ENCODE measurements around the gene DYNLT4. TPM values are rescaled to one million over a fixed set of nuclear protein-coding genes. Genes with fewer than 3 reads are reported as not detected.

Gene DYNLT4, protein sequence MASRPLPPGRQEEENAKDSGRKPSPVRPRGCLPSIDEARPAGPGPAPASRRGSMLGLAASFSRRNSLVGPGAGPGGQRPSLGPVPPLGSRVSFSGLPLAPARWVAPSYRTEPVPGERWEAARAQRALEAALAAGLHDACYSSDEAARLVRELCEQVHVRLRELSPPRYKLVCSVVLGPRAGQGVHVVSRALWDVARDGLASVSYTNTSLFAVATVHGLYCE
- total RNA-seq (under 1 TPM in 1 of 2 experiments, not detected in 1; 0.47 TPM), polyA plus RNA-seq (1 to 10 TPM; 1.0 to 1.6 TPM)

DNA sequence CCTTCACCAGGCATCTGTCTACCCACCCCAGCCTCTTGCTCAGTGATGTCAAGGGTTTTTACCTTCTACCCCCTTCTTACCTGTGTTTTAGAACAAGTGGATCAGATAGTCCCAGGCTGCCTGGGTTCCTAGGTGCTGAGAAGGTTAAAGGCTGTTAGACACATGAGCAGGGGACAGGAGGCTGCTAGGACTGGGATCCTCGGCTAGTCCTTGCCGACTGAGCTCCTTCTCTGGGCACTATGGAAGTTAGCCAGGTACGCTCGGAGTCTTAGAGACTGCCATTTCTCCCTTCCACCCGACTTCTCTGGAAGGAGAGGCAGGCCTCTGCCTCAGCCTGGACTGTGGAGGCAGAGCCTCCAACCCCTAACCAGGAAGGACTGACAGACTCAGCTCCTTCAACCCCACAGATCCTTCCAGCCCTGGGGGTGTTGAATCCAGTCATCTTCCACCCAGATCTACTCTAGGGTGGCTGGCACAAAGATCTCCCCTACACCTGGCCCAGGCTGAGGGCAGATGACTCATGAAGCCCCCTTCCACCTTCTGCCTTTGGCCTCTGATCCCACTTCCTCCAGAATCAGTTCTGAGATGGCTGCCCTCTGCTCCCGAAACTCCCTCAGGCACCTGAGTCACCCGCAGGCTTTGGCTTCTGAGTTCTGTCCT, at the start of gene DYNLT4:
Gene DYNLT4 (minus strand): TSS at position 648 of the 660 bp plus-strand sequence. CDS start 683 bp downstream, outside the sequence.
- Histone ChIP-seq H3K9me3 (ENCODE audit: control insufficient read depth in 1 of 2, low read length in 2 of 2) (no peaks in the 10 kb centered on the region), H3K4me3 (ENCODE audit: low read length in 2 of 2) (peak within 1 kb of the TSS; percentile 41 to 57), H3K27me3 (ENCODE audit: insufficient read depth, low read length) (no peaks in the 10 kb centered on the region), H3K36me3 (ENCODE audit: insufficient read depth, low read length) (peaks cover 35% of the 10 kb centered on the region), H3K27ac (ENCODE audit: low read depth, low read length) (peak within 1 kb of the TSS; percentile 98), H3K4me1 (ENCODE audit: insufficient read depth, low read length) (peaks cover 91% of the 10 kb centered on the region)
- Mint-ChIP-seq H3K4me3 (peak within 1 kb of the TSS; percentile 74 to 87 (median 80)), H3K4me1 (peaks cover 58 to 94% (median 74%) of the 10 kb centered on the region in 4 donors), H3K27me3 (no peaks in the 10 kb centered on the region), H3K36me3 (peaks cover 34 to 64% of the 10 kb centered on the region in 2 donors), H3K9me3 (peaks cover 0 to 12% (median 0%) of the 10 kb centered on the region in 8 donors), H3K27ac (peak within 1 kb of the TSS; percentile 98 to 100 (median 99))
- POLR2A ChIA-PET (ENCODE audit: partially characterized antibody) = interaction anchor here (0.6 to 22.2 kb wide), 11 partner anchors 2 to 778 kb away, joined by 3 to 1564 read pairs (median 52); partner anchors contain the start of genes BEST4, BTBD19, CCDC163 and DYNLT4
- intact Hi-C loops (cut with micrococcal nuclease) = loop anchor here (5.0 to 10.0 kb wide), 2 partner anchors 75 to 778 kb away; partner anchors contain the start of genes NASP and RNU5D-1
- no peak for DNase-seq
- CTCF ChIA-PET (ENCODE audit: partially characterized antibody) = interaction anchor here (0.5 to 13.0 kb wide), 2 partner anchors 13 to 793 kb away, joined by 3 to 174 read pairs; no protein-coding TSS in a partner anchor

DNA sequence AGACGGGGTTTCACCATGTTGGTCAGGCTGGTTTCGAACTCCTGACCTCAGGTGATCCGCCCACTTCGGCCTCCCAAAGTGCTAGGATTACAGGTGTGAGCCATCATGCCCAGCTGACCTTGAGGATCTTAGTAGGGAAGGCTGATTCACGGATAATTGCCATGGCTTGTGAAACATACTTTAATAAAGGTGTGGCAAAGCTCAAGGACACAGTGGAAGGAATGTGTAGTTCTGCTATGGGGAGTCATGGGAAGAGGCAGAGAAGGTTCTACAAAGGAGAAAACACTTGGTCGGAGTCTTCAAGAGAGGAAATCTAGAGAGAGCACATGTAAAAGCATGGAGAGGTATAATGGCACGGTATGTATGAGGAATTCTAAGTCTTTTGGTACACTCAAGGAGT, 48.6 kb upstream of the DYNLT4 start:
- Histone ChIP-seq H3K4me1 (ENCODE audit: insufficient read depth, low read length) (no peaks in the 10 kb centered on the region), H3K4me3 (ENCODE audit: low read length in 2 of 2) (no peak overlapping the region), H3K36me3 (ENCODE audit: insufficient read depth, low read length) (no peaks in the 10 kb centered on the region), H3K27ac (ENCODE audit: low read depth, low read length) (no peak overlapping the region), H3K27me3 (ENCODE audit: insufficient read depth, low read length) (no peaks in the 10 kb centered on the region), H3K9me3 (ENCODE audit: control insufficient read depth in 1 of 2, low read length in 2 of 2) (no peaks in the 10 kb centered on the region)
- DNase-seq = no peak
- no peak overlapping the region for H3K4me3 Mint-ChIP-seq
- ChIA-PET CTCF (ENCODE audit: partially characterized antibody) (no interaction called here), POLR2A (ENCODE audit: partially characterized antibody) (no interaction called here)
- no peaks in the 10 kb centered on the region for H3K27me3 Mint-ChIP-seq
- intact Hi-C loops (cut with micrococcal nuclease) = no loop called here
- peaks cover 0 to 2% (median 0%) of the 10 kb centered on the region in 4 donors for H3K4me1 Mint-ChIP-seq
- H3K27ac Mint-ChIP-seq = no peak overlapping the region
- H3K9me3 Mint-ChIP-seq = no peaks in the 10 kb centered on the region
- peaks cover 21 to 33% of the 10 kb centered on the region in 2 donors for H3K36me3 Mint-ChIP-seq

DNA sequence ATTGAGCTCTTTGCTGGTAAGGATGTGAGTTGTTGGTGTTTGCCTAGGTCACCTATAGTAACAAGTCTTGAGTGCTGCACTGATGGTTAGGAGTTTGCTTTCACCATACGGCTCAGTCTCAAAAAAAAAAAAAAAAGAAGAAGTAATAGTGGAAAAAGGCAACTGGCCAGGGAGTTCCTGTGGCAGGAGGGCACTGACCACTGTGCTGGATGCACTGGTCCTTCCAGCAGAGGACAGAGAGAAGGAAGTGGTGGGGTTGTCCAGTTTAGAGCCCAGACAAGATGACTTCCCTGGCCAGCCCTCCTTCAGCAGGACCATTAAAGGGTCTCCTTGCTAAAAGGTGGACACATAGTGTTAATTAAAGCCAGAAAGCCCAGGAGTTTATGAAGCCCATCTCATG, 47.8 kb upstream of the DYNLT4 start:
- Histone ChIP-seq H3K27ac (ENCODE audit: low read depth, low read length) (no peak overlapping the region), H3K27me3 (ENCODE audit: insufficient read depth, low read length) (no peaks in the 10 kb centered on the region), H3K4me1 (ENCODE audit: insufficient read depth, low read length) (no peaks in the 10 kb centered on the region), H3K9me3 (ENCODE audit: control insufficient read depth in 1 of 2, low read length in 2 of 2) (no peaks in the 10 kb centered on the region), H3K36me3 (ENCODE audit: insufficient read depth, low read length) (no peaks in the 10 kb centered on the region), H3K4me3 (ENCODE audit: low read length in 2 of 2) (no peak overlapping the region)
- POLR2A ChIA-PET (ENCODE audit: partially characterized antibody) = no interaction called here
- intact Hi-C loops (cut with micrococcal nuclease) = no loop called here
- H3K4me3 Mint-ChIP-seq = no peak overlapping the region
- no peak for DNase-seq
- peaks cover 0 to 2% (median 0%) of the 10 kb centered on the region in 4 donors for H3K4me1 Mint-ChIP-seq
- no peaks in the 10 kb centered on the region for H3K27me3 Mint-ChIP-seq
- H3K9me3 Mint-ChIP-seq = no peaks in the 10 kb centered on the region
- CTCF ChIA-PET (ENCODE audit: partially characterized antibody) = no interaction called here
- peaks cover 24 to 33% of the 10 kb centered on the region in 2 donors for H3K36me3 Mint-ChIP-seq
- no peak overlapping the region for H3K27ac Mint-ChIP-seq

DNA sequence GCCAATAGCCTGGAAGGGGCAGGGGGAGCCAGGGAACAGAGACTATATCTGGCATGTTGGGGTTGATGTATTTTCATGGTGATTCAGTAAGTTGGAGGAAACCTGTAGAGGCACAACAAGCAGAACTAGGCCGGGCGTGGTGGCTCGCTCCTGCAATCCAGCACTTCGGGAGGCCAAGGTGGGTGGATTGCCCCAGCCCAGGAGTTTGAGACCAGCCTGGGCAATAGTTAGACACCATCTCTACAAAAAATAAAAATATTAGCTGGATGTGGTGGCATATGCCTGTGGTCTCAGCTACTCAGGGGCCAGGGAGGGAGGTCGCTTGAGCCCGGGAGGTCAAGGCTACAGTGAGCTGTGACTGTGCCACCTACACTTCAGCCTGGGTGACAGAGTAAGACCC, 46.0 kb upstream of the DYNLT4 start:
- H3K9me3 ChIP-seq (ENCODE audit: control insufficient read depth in 1 of 2, low read length in 2 of 2) = no peaks in the 10 kb centered on the region
- ChIA-PET CTCF (ENCODE audit: partially characterized antibody) (no interaction called here), POLR2A (ENCODE audit: partially characterized antibody) (no interaction called here)
- no peaks in the 10 kb centered on the region for H3K4me1 ChIP-seq (ENCODE audit: insufficient read depth, low read length)
- no peaks in the 10 kb centered on the region for H3K27me3 ChIP-seq (ENCODE audit: insufficient read depth, low read length)
- H3K4me3 ChIP-seq (ENCODE audit: low read length in 2 of 2) = no peak overlapping the region
- no peaks in the 10 kb centered on the region for H3K9me3 Mint-ChIP-seq
- H3K27me3 Mint-ChIP-seq = no peaks in the 10 kb centered on the region
- intact Hi-C loops (cut with micrococcal nuclease) = no loop called here
- no peak overlapping the region for H3K27ac Mint-ChIP-seq
- H3K27ac ChIP-seq (ENCODE audit: low read depth, low read length) = no peak overlapping the region
- DNase-seq = no peak
- peaks cover 0 to 2% (median 0%) of the 10 kb centered on the region in 4 donors for H3K4me1 Mint-ChIP-seq
- H3K4me3 Mint-ChIP-seq = no peak overlapping the region
- no peaks in the 10 kb centered on the region for H3K36me3 ChIP-seq (ENCODE audit: insufficient read depth, low read length)
- peaks cover 28 to 36% of the 10 kb centered on the region in 2 donors for H3K36me3 Mint-ChIP-seq

DNA sequence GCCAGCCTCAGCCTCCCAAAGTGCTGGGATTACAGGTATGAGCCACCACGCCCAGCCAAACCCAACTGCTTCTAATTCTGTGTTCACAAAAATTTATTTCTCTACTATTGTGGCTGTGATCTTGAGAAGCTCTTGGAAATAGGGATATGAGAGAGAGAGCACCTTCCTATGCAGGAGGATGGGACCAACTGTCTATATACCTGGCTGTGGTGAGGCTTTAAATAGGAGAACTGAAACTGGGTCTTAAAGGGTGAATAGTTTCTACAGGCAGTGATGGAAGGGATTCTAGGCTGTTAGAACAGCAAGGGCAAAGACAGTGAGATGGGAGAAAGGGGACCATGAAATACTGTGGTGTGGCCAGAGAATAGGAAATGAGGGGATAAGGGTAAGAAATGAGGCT, 44.2 kb upstream of the DYNLT4 start:
- ChIA-PET CTCF (ENCODE audit: partially characterized antibody) (no interaction called here), POLR2A (ENCODE audit: partially characterized antibody) (interaction anchor here (0.6 kb wide), 1 partner anchor 16 kb away, joined by 5 read pairs; no protein-coding TSS in a partner anchor)
- Mint-ChIP-seq H3K27ac (peak overlapping the region in 1 of 7 donors; percentile 56), H3K9me3 (no peaks in the 10 kb centered on the region), H3K36me3 (peaks cover 22 to 34% of the 10 kb centered on the region in 2 donors), H3K4me3 (no peak overlapping the region), H3K27me3 (no peaks in the 10 kb centered on the region), H3K4me1 (peaks cover 0 to 2% (median 0%) of the 10 kb centered on the region in 4 donors)
- no peaks in the 10 kb centered on the region for H3K9me3 ChIP-seq (ENCODE audit: control insufficient read depth in 1 of 2, low read length in 2 of 2)
- no peak overlapping the region for H3K4me3 ChIP-seq (ENCODE audit: low read length in 2 of 2)
- no peaks in the 10 kb centered on the region for H3K36me3 ChIP-seq (ENCODE audit: insufficient read depth, low read length)
- intact Hi-C loops (cut with micrococcal nuclease) = no loop called here
- no peaks in the 10 kb centered on the region for H3K4me1 ChIP-seq (ENCODE audit: insufficient read depth, low read length)
- H3K27ac ChIP-seq (ENCODE audit: low read depth, low read length) = no peak overlapping the region
- DNase-seq = no peak
- no peaks in the 10 kb centered on the region for H3K27me3 ChIP-seq (ENCODE audit: insufficient read depth, low read length)

DNA sequence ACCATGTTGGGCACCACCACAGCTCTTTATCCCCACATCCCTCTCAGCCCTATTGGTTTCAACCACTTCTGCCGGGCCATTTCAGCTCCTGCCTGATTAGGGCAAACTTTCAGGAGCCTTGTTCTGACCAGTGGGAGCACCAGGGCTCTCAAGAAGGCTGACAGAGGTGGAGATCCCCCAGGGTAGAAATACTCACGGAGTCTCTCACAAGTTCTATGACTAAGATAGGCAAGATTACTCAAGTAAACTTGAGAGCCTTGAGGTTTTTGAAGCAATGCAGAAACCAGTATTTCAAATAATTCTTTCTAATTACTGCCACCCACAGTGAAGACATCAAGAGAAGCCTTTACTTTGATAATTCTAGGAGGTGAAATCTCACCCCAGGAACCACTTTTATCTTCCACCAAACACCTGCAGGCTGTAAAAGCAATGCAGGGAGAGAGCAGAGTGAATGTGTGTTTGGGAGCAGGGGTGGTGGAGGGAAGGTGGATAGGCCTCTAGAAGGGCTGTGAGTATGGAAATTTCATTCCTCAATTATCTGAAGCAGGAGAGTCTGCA, 42.5 kb upstream of the DYNLT4 start:
- Mint-ChIP-seq H3K4me3 (peak overlapping the region in 1 of 8 donors; percentile 33), H3K36me3 (peaks cover 17 to 22% of the 10 kb centered on the region in 2 donors), H3K27me3 (no peaks in the 10 kb centered on the region), H3K9me3 (no peaks in the 10 kb centered on the region), H3K4me1 (peaks cover 0 to 2% (median 0%) of the 10 kb centered on the region in 4 donors), H3K27ac (peak overlapping the region in 1 of 7 donors; percentile 85)
- POLR2A ChIA-PET (ENCODE audit: partially characterized antibody) = no interaction called here
- no peaks in the 10 kb centered on the region for H3K9me3 ChIP-seq (ENCODE audit: control insufficient read depth in 1 of 2, low read length in 2 of 2)
- intact Hi-C loops (cut with micrococcal nuclease) = no loop called here
- CTCF ChIA-PET (ENCODE audit: partially characterized antibody) = no interaction called here
- no peaks in the 10 kb centered on the region for H3K4me1 ChIP-seq (ENCODE audit: insufficient read depth, low read length)
- H3K4me3 ChIP-seq (ENCODE audit: low read length in 2 of 2) = no peak overlapping the region
- no peak overlapping the region for H3K27ac ChIP-seq (ENCODE audit: low read depth, low read length)
- no peaks in the 10 kb centered on the region for H3K27me3 ChIP-seq (ENCODE audit: insufficient read depth, low read length)
- H3K36me3 ChIP-seq (ENCODE audit: insufficient read depth, low read length) = no peaks in the 10 kb centered on the region
- no peak for DNase-seq
